Large intestine (tissue), 3 donors: ENCODE results near the gene ARTN. TPM values are rescaled to one million over a fixed set of nuclear protein-coding genes. Genes with fewer than 3 reads are reported as not detected.
A peak's percentile ranks its signal among the peaks of the same experiment; 100 is the strongest.

Experiments
- DNase-seq, 2 donors: peaks; one replicate each; pipeline versions ENCODE4 v3.0.0 to v3.0.0-alpha.2; 2013
- H3K27ac ChIP-seq: one replicate; pipeline ENCODE4 v1.5.1; 2013; ENCODE audit warnings: low read length
- H3K27me3 ChIP-seq: 2 replicates; pipeline ENCODE4 v1.6.1; 2013; ENCODE audit warnings: low read length; ENCODE audit not compliant: control insufficient read depth, insufficient read depth
- H3K36me3 ChIP-seq: 2 replicates; pipeline ENCODE4 v1.6.1; 2013; ENCODE audit warnings: low read length; ENCODE audit not compliant: control insufficient read depth, insufficient read depth
- H3K4me1 ChIP-seq: one replicate; pipeline ENCODE4 v1.6.1; 2013; ENCODE audit warnings: low read length; ENCODE audit not compliant: control insufficient read depth, insufficient read depth
- H3K4me3 ChIP-seq: one replicate; pipeline ENCODE4 v1.5.1; 2013; ENCODE audit warnings: low read length
- H3K9me3 ChIP-seq: one replicate; pipeline ENCODE4 v1.6.1; 2013; ENCODE audit warnings: mild to moderate bottlenecking, low read depth, low read length, moderate library complexity; ENCODE audit not compliant: control insufficient read depth
- WGBS: methylation state at CpG from one replicate; pipeline ENCODE4 v1.1.5; 2013; ENCODE audit warnings: low lambda C conversion rate; ENCODE audit not compliant: insufficient coverage; 5-methylcytosine and 5-hydroxymethylcytosine counted together
- polyA plus RNA-seq: library from polyadenylated mRNA; unstranded; fragments of 120-200 nt; gene quantifications from one replicate; pipeline ENCODE4 v1.2.1, GENCODE V29; 2013

The ARTN gene
- polyA plus RNA-seq, 1 donor: 1.4 TPM

DNA sequence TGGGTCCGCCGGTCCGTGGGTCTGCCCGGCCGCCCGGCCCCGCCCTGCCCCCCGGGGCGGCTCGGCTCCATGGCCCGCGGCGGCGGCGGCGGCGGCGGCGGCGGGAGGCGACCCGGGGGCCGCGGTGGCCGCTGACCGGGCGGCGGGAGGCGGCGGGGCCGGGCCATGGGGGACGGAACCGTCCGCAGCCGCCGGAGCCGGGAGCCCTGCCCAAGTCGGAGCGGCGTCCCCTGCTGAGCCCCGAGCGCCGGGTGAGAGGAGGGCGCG lies 45.6 kb downstream of the ARTN start:
- H3K4me3 ChIP-seq: peak overlapping the region; percentile 45
- WGBS: no CpG with 5 or more reads among the region's 45 CpGs
- no peak for DNase-seq

DNA sequence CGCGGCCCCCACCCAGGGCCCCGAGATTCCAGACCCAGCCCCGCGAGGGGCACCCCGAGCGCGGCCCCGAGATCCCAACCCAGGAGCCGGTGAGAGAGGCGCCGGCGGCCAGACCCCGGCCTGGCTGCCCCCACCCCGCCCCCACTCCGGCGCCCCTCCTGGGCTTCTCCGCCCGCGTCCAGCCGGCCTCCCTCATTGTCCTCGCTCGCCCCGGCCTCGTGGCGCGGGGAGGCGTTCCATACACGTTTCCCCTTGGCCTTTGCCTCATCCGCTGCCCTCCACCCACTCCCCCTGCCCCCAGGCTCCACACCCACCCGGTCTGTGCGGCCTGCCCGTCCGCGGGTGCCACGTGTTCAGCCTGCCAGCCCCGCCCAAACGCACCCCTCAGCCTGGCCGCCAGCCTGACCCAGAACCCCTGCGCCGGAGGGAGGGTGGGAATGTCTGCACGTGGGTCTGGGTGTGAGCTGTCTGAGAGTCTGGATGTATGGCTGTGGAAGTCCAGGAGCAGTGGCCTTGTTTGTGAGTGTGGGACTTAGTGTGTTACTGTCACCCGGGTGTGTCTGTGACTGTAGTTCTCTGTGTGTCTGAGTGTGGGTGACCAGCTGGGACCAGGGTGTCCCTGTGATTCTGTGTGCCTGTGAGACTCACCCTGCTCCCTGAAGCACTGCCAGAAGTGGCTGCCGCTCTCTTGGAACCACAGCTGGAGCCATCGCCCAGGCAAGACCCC lies 46.1 kb downstream of the ARTN start:
- peaks cover 34% of the 10 kb centered on the region for H3K36me3 ChIP-seq
- H3K4me1 ChIP-seq: peaks cover 40% of the 10 kb centered on the region
- H3K9me3 ChIP-seq: no peaks in the 10 kb centered on the region
- H3K27ac ChIP-seq: peak overlapping the region; percentile 28
- DNase-seq: peak; percentile 68 to 82
- no peaks in the 10 kb centered on the region for H3K27me3 ChIP-seq
- no CpG with 5 or more reads among the region's 45 CpGs for WGBS
- H3K4me3 ChIP-seq: peak overlapping the region; percentile 45

More for the DNA sequence above, 45.6 kb downstream of the ARTN start:
- no peaks in the 10 kb centered on the region for H3K9me3 ChIP-seq
- no peak overlapping the region for H3K27ac ChIP-seq
- H3K27me3 ChIP-seq: no peaks in the 10 kb centered on the region
- peaks cover 31% of the 10 kb centered on the region for H3K36me3 ChIP-seq
- peaks cover 40% of the 10 kb centered on the region for H3K4me1 ChIP-seq

- Histone ChIP-seq H3K27ac (peak overlapping the region; percentile 28), H3K4me3 (peak overlapping the region; percentile 45), H3K4me1 (peaks cover 40% of the 10 kb centered on the region), H3K27me3 (no peaks in the 10 kb centered on the region), H3K36me3 (peaks cover 40% of the 10 kb centered on the region), H3K9me3 (no peaks in the 10 kb centered on the region)
- no CpG with 5 or more reads among the region's 13 CpGs for WGBS
- peak in 1 of 2 donors; percentile 24 for DNase-seq
Measured at GRCh38 chr1:43980255-43981134, 46.9 kb downstream of the ARTN start.

GRCh38 chr1:43981135-43981491 lies 47.5 kb downstream of the ARTN start:
- no peak overlapping the region for H3K27ac ChIP-seq
- no peak for DNase-seq
- no peak overlapping the region for H3K4me3 ChIP-seq

DNA sequence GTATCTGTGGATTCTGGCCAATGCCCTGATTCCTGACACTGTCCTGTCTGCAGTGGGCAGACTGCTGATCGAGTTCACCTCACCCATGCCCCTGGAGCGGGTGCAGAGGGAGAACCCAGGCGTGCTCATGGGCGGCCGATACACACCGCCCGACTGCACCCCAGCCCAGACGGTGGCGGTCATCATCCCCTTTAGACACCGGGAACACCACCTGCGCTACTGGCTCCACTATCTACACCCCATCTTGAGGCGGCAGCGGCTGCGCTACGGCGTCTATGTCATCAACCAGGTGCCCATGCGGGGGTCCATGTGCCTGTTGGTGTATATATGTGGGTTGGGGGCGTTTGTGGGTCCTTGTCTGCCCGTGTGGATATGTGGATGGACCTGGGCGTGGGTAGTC lies 48.0 kb downstream of the ARTN start:
- Histone ChIP-seq H3K4me3 (no peak overlapping the region), H3K27me3 (no peaks in the 10 kb centered on the region), H3K9me3 (no peaks in the 10 kb centered on the region), H3K36me3 (peaks cover 37% of the 10 kb centered on the region), H3K27ac (no peak overlapping the region), H3K4me1 (peaks cover 37% of the 10 kb centered on the region)
- no CpG with 5 or more reads among the region's 20 CpGs for WGBS
- DNase-seq: no peak

More at GRCh38 chr1:43981135-43981491, 47.5 kb downstream of the ARTN start:
- H3K4me1 ChIP-seq: peaks cover 37% of the 10 kb centered on the region
- H3K9me3 ChIP-seq: no peaks in the 10 kb centered on the region
- no CpG with 5 or more reads among the region's 20 CpGs for WGBS
- peaks cover 42% of the 10 kb centered on the region for H3K36me3 ChIP-seq
- no peaks in the 10 kb centered on the region for H3K27me3 ChIP-seq

GRCh38 chr1:43982241-43982640 lies 48.6 kb downstream of the ARTN start:
- DNase-seq: no peak

GRCh38 chr1:43982808-43983207 lies 49.2 kb downstream of the ARTN start:
- DNase-seq: no peak
- H3K4me1 ChIP-seq: peaks cover 41% of the 10 kb centered on the region
- H3K9me3 ChIP-seq: no peaks in the 10 kb centered on the region
- no peak overlapping the region for H3K27ac ChIP-seq
- no peaks in the 10 kb centered on the region for H3K27me3 ChIP-seq
- no peak overlapping the region for H3K4me3 ChIP-seq
- no CpG with 5 or more reads among the region's 15 CpGs for WGBS
- H3K36me3 ChIP-seq: peaks cover 25% of the 10 kb centered on the region

More at GRCh38 chr1:43982241-43982640, 48.6 kb downstream of the ARTN start:
- Histone ChIP-seq H3K4me3 (no peak overlapping the region), H3K27me3 (no peaks in the 10 kb centered on the region), H3K4me1 (peaks cover 38% of the 10 kb centered on the region), H3K36me3 (peaks cover 31% of the 10 kb centered on the region), H3K9me3 (no peaks in the 10 kb centered on the region), H3K27ac (no peak overlapping the region)
- WGBS: 100% methylated on average over 2 of the region's 8 CpGs

GRCh38 chr1:43983253-43983899 lies 49.8 kb downstream of the ARTN start:
- Histone ChIP-seq H3K27ac (no peak overlapping the region), H3K36me3 (peaks cover 20% of the 10 kb centered on the region)
- no CpG with 5 or more reads among the region's 12 CpGs for WGBS

GRCh38 chr1:43984855-43985254 lies 51.3 kb downstream of the ARTN start:
- WGBS: no CpG with 5 or more reads among the region's 16 CpGs
- H3K9me3 ChIP-seq: no peaks in the 10 kb centered on the region
- no peak overlapping the region for H3K4me3 ChIP-seq
- H3K27ac ChIP-seq: no peak overlapping the region
- H3K27me3 ChIP-seq: no peaks in the 10 kb centered on the region
- H3K36me3 ChIP-seq: peaks cover 20% of the 10 kb centered on the region
- H3K4me1 ChIP-seq: peaks cover 34% of the 10 kb centered on the region
- no peak for DNase-seq

More at GRCh38 chr1:43983253-43983899, 49.8 kb downstream of the ARTN start:
- no peaks in the 10 kb centered on the region for H3K27me3 ChIP-seq
- no peak overlapping the region for H3K4me3 ChIP-seq
- H3K9me3 ChIP-seq: no peaks in the 10 kb centered on the region
- no peak for DNase-seq
- H3K4me1 ChIP-seq: peaks cover 41% of the 10 kb centered on the region

GRCh38 chr1:43985984-43986595 lies 52.5 kb downstream of the ARTN start:
- Histone ChIP-seq H3K9me3 (no peaks in the 10 kb centered on the region), H3K36me3 (peaks cover 20% of the 10 kb centered on the region), H3K4me1 (peaks cover 34% of the 10 kb centered on the region), H3K4me3 (no peak overlapping the region), H3K27me3 (no peaks in the 10 kb centered on the region), H3K27ac (peak overlapping the region; percentile 49)
- no peak for DNase-seq
- WGBS: no CpG with 5 or more reads among the region's 4 CpGs
